ENCODE data around the gene SMCO2. TPM values are rescaled to one million over a fixed set of nuclear protein-coding genes. Genes with fewer than 3 reads are reported as not detected.
A peak's percentile ranks its signal among the peaks of the same experiment; 100 is the strongest.

Gene SMCO2
- total RNA-seq, 1 donor from 2014 or later, result not detected

DNA sequence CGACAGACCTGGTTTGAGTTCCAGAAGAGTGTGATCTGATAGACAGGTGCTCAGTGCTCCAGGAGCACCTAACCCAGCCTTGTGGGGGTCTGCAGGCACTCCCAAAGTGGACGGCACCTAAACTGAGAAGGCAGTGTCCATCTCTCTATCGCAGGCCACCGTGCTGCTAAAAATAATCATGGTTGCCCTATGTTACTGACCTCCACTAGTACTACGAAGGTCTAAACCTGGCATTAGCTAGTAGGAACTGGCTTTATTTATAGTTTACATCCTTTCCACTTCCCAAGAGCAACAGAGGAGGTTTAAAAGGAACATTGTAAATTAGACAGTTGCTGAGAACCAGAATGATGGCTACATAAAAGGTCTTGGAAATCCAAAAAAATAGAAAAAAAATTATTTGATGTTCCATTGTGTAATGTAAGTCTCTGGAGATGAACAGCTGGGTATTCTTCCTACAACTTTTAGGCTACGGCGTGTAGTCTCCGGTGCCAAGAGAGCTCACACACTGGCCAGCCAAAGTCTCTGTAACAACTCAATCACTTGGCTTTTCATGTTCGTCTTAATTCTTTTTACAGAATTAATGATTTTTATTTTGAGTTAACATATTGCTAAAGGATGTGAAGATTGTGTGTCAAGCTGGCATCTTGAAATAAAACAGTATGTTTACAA, 104.8 kb downstream of the SMCO2 start:
- peak; percentile 44 for DNase-seq

Other genes starting within 250 kb of the SMCO2 start
- 42.2 TPM for gene STK38L, start 202.4 kb upstream of the SMCO2 start, total RNA-seq
- 4.6 TPM for gene BMAL2, start 113.9 kb upstream of the SMCO2 start, total RNA-seq
- 102 TPM for gene PPFIBP1, start 77.5 kb downstream of the SMCO2 start, total RNA-seq
- 3.0 TPM for gene REP15, start 249.7 kb downstream of the SMCO2 start, total RNA-seq